Retinal pigment epithelial cell (primary cell): ENCODE results near the gene AKR1B15.

Experiments
- DNase-seq: peaks from one replicate; pipeline ENCODE4 v3.0.0-alpha.2; 2010; ENCODE audit warnings: low read depth
- H3K4me3 ChIP-seq: 2 replicates; pipeline ENCODE4 v1.5.1; 2011; ENCODE audit warnings: mild to moderate bottlenecking, low read length, control low read depth, moderate library complexity
- TF ChIP-seq, protein P1 (sequence below): conservative IDR thresholded peaks from 2 replicates; pipeline ENCODE4 v1.5.1; 2011; ENCODE audit warnings: low read depth, low read length, control low read depth, inconsistent platforms

The AKR1B15 gene

DNA sequence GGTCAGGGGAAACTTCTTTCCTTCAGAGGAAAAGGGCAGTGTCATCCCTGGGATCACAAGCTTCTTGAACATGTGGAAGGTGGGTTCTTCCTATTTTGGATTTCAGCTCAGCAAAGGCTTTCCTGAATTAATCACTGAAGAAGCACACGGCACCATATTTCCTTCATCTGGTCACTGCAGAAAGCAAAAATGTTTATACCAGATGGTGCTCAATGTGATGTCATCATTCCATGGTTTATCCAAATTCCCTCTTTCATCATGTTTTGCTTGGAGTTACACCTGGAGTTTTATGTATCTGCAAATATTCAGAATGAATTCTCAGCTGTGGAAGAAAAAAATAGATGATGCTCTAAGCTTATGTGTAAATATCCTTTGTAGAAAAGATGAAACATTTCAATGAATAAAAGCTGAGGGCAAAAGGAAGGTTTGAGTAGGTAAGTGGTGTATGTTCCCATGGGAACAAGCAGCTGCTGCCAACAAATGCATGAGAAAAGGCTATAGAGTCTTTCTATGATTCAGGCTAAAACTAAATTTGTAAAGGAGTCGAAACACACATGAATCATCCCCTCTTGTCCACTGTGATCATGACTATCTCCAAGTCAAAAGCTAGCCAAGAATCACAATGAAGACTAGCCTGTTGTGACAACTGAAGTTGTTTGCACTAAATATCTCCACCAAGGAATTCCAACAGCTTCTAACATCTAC, 70.9 kb downstream of the AKR1B15 start:
- no peak overlapping the region for H3K4me3 ChIP-seq
- peak; percentile 18 for DNase-seq
- TF ChIP-seq, protein P1, sequence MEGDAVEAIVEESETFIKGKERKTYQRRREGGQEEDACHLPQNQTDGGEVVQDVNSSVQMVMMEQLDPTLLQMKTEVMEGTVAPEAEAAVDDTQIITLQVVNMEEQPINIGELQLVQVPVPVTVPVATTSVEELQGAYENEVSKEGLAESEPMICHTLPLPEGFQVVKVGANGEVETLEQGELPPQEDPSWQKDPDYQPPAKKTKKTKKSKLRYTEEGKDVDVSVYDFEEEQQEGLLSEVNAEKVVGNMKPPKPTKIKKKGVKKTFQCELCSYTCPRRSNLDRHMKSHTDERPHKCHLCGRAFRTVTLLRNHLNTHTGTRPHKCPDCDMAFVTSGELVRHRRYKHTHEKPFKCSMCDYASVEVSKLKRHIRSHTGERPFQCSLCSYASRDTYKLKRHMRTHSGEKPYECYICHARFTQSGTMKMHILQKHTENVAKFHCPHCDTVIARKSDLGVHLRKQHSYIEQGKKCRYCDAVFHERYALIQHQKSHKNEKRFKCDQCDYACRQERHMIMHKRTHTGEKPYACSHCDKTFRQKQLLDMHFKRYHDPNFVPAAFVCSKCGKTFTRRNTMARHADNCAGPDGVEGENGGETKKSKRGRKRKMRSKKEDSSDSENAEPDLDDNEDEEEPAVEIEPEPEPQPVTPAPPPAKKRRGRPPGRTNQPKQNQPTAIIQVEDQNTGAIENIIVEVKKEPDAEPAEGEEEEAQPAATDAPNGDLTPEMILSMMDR: no peak

DNA sequence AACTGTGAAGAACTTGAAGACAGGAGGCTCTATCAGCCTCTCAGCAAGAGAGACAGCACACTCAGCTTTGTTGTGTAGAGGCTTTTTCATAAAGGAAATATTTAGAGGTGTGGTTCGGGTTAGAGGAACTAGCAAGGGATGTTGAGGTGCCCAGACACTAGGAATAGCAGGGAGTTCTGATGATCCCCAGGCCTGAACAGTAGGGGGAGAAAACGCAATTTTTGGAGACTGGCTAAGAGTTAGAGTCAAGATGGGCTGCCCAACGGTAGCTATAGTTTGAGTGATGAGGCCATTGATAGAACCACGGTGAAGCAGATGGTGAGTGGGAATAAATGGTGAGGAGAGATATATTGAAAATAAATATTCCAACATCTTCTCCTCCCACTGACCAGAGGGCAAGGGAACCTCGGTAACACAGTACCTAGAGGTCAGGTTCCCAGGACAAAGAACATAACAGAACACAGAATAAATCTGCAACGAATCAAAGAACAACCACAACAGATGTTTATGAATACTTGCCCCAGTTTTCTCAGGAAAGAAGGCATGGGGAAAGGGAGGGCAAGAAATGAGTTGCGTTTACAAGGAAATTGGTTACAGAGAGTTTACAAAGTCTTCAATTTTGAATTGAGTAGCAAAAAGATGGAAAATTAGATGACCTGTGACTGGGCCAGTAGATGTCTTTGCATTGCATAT, 73.5 kb downstream of the AKR1B15 start:
- DNase-seq: no peak
- TF ChIP-seq, protein P1: no peak
- H3K4me3 ChIP-seq: no peak overlapping the region

DNA sequence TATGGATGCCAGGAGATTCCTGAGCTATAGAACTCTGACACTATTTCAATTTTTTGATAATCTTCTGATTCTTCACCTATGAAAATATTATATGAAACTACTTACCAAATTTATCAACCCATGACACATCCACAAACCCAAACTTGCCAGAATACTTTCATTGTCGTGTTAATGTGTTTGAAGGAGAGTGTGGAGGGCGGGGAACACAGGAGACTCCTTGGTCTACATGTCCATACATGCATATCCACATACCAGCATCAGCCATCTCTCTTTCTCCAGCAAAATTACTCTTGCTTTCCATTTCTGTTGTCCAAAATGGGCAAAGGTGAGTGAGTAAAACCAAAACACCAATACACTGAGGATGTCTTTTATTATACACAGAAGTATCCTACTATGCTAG, 74.3 kb downstream of the AKR1B15 start:
- H3K4me3 ChIP-seq: no peak overlapping the region
- TF ChIP-seq, protein P1: no peak
- DNase-seq: no peak

DNA sequence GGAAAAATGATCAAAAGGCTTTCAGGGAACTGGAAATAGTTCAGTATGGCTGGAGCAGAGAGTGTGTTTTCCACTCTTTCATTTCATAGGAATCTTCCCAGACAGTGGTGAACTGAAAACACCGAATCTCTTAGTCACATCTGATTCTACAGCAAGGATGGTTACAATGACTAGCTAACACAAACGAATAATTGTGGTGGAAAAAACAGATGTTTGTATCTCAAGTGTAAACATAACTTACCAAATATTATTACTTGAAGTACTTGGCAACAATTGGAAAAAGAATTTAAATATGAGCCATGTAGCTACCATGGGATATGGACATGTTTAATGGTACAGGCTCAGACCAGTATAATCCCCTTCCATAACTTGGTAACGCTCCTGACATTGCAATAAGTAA, 76.6 kb downstream of the AKR1B15 start:
- DNase-seq: no peak
- H3K4me3 ChIP-seq: no peak overlapping the region
- TF ChIP-seq, protein P1: no peak

DNA sequence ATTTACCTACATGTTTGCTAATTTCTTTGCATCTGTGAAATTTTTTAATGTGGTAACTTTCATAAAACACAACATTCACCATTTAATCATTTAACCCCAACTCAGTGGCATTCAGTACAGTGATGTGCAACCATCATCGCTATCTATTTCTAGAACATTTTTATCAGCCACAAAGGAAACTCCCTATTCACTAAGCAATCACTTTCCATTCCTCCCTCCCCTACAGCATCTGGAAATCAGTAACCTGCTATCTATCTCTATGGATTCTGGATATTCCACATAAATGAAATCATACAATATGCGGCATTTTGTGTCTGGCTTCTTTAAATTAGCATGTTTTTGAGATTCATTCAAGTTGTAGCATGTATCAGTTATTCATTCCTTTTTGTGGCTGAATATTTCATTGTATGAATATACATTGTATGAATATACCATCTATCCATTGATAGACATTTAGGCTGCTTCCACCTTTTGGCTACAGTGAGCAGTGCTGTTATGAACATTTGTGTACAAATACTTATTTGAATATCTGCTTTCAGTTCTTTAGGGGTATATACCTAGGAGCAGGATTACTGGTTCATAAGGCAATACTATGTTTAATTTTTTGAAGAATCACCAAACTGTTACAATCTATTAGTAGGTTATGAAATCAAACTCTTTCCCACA, 78.3 kb downstream of the AKR1B15 start:
- TF ChIP-seq, protein P1: no peak
- no peak overlapping the region for H3K4me3 ChIP-seq
- no peak for DNase-seq

DNA sequence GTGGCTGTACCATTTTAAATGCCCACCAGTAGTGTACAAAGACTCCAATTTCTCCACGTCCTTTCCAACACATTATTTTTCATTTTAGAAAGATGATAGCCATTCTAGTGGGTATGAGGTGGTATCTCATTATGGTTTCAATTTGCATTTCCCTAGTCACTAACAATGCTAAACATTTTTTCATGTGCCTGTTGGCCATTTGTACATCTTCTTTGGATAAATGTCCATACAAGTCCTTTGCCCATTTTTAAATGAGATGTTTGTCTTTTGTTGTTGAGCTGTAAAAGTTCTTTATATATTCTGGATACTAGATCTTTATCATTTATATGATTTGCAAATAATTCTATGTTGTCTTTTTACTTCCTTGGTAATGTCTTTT, 78.9 kb downstream of the AKR1B15 start:
- H3K4me3 ChIP-seq: no peak overlapping the region
- no peak for DNase-seq
- TF ChIP-seq, protein P1: no peak
